CMK (cell line): ENCODE measurements around the gene FMO1.
"Not testable (repeated sequence)": the region's sequence is repeated elsewhere in the genome, so short reads cannot be mapped to it uniquely, and the experiment has no call there.

Experiments
- DNase-seq: peaks from one replicate; pipeline ENCODE4 v3.0.0-alpha.2; 2010; ENCODE audit warnings: low read depth

FMO1 gene

DNA sequence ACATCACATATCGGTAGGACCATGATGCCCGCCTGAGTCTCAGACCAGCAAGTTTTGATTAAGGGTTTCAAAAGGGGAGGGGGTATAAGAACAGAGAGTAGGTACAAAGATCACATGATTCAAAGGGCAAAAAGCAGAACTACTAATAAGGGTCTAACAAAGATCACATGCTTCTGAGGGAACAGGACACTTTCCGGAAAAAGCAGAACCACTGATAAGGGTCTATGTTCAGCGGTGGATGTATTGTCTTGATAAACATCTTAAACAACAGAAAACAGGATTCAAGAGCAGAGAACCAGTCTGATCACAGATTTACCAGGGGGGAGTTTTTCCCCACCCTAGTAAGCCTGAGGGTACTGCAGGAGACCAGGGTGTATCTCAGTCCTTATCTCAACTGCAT is 12.1 kb upstream of the FMO1 start:
- DNase-seq, result not testable (repeated sequence)

DNA sequence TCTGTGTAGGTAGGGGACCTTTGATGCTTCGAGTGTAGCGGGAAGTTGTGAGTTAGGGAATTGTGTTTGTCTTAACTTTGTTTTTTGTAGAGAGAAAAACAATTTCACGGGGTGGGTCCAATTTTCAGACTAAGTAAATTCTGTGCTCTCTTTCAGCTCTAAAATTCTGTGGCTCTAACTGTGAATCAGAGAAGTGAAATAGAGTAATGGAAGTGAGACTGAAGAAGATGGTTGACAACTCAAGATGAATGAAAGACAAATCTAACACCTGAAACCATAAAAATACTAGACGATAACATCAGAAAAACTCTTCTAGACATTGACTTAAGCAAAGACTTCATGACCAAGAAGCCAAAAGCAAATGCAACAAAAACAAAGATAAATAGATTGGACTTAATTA is 4.4 kb upstream of the FMO1 start:
- no peak for DNase-seq

DNA sequence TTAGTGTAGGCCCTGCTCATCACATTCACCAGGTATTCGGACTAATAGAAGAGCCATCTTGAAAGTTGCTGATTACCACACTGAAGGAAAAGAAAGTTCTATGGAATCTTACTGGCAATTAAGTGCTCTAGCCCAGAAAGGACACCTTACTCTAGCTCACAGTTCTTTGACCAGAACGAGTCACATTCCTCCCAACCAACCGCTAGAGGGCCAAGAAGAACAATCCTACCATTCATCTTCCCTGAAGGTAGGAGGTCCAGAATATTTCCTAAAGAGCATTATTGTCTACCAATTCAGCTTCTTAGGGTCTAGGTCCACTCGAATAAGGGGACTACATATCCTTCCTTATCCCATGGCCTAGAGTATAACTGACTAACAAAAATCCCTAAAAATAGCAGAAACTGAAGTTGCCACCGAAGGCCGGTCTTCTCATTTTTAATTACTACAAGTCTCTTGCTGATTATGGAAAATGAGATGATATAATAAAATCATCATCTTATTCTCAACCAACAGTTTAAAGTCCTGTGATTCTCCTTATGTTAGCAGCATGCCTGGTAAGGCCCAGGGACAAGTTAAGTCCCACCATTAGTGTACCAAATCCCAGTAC is 2.7 kb upstream of the FMO1 start:
- DNase-seq, result no peak

- DNase-seq, result no peak
These were observed 793 bp upstream of the FMO1 start for GRCh38 chr1:171247501-171247900.

DNA sequence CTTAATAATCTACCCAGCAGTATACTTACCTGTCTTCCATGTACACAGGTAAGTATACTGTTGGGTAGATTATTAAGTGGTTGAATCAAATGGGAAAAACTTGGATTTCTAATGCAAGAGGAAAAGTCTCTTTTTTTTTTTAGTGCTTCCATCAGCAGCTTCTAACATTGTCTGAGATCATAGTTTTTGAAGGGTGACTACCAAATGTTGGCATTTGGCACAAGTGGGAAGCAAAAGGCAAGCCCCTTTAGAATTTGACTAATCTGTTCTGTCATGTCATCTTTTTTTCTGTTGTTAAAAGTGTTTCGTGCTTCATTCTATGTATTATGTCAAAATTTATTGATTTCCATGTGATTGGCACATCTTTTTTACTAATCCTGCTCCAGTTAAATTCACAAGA is 547 bp downstream of the FMO1 start:
- DNase-seq, result no peak

GRCh38 chr1:171250263-171250662 is 2.0 kb downstream of the FMO1 start:
- no peak for DNase-seq

DNA sequence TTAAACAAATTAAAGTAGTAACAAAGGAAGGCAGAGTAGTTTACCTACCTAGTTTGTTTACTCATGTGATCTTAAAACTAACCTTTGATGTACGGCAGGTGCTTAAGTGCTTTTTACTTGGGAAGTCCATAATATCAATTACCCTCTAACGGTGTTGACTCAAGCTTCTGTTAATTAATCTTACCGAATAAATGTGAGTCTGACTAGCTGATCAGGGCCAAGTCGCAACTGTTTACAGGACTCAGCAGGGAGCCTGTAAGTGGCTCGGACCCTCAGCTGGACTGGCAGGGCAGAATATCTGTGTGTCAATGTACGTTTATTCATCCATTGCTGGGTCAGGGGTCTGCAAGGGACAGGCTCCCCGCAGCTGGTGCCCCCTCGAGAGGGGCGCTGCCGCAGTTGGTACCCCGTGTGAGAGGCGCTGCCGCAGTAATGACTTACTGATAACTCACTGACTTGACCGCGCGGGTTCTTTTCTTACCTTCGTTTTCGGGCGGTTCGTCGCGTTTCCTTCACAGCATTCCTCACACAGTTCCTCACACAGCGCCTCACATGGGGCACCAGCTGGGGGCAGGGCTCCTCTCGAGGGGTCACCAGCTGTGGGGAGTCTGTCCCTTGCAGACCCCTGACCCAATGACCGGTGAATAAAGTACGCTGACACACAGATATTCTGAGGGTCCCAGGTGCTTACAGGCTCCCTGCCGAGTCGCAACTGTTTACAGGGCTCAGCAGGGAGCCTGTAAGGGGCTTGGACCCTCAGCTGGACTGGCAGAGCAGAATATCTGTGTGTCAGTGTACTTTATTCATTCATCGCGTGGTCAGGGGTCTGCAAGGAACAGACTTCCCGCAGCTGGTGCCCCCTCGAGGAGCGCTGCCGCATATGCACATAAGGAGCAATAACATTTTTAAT is 3.0 kb downstream of the FMO1 start:
- no peak for DNase-seq

DNA sequence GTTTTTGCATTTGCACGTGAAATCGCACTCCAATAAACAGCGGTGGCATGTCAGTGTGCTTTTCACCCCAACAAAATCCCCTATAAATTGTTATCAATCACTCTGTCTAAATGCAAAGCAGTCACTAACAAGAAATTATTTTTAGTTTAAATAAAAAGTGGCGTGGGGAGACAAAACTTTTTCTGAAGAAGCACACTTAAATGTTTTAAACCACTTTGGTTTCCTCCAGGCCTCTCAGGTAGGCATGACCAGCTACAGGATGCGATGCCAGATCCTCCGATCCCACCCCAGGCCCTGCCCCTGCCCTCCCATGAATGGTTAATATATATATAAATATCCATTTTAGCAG is 3.6 kb downstream of the FMO1 start:
- DNase-seq, result no peak

DNA sequence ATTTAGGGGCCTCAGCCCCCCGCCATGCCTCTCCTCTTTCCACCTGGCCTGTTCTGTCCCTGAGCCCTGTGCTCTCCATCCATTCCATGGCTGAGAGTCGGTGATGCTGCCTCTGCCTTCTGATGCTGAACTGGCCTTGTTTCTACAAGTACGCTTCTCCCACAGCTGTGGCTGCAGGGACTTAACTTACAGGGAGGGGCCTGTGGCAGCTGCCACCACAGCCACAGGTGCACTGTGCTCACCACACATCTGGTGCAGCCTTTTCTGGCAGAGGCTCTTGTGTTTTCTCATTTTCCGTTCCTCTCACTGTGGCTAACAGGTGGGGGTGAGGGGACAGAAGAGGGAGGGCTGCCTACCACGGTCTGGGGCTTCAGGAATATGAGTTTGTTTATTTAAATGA is 4.2 kb downstream of the FMO1 start:
- no peak for DNase-seq

GRCh38 chr1:171254859-171255258 is 6.6 kb downstream of the FMO1 start:
- DNase-seq, result no peak

- DNase-seq, result no peak
These were observed 8.8 kb downstream of the FMO1 start for GRCh38 chr1:171256940-171257606.

GRCh38 chr1:171257607-171258076 is 9.3 kb downstream of the FMO1 start:
- DNase-seq, result no peak

GRCh38 chr1:171258429-171258828 is 10.1 kb downstream of the FMO1 start:
- DNase-seq, result no peak

DNA sequence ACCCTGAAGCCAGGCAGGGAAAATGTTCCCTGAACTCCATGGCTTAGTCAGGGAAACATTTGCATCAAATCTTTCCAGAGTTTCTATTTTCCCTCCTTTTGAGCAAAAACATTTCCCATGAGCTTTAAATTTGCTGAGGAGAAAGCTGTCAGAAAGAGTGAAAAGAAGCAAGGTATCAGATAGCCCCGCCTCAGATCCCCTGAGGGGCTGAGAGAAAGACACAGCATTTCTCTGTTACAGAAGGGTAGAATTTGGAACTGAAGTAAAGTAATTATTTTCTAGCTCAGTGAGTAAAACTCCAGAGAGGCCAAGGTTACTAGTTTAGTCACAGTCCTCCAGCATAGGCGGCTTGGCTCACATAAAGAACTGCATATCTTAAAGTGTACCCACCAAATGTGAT is 10.6 kb downstream of the FMO1 start:
- no peak for DNase-seq

- no peak for DNase-seq
These were observed 13.0 kb downstream of the FMO1 start for GRCh38 chr1:171261336-171261735.

GRCh38 chr1:171263901-171264300 is 15.6 kb downstream of the FMO1 start:
- no peak for DNase-seq

GRCh38 chr1:171265686-171266085 is 17.4 kb downstream of the FMO1 start:
- DNase-seq, result no peak

- no peak for DNase-seq
These were observed 18.6 kb downstream of the FMO1 start for GRCh38 chr1:171266930-171267329.

- no peak for DNase-seq
These were observed 19.1 kb downstream of the FMO1 start for GRCh38 chr1:171267391-171267790.

GRCh38 chr1:171270806-171271205 is 22.5 kb downstream of the FMO1 start:
- no peak for DNase-seq

GRCh38 chr1:171277534-171277933 is 29.2 kb downstream of the FMO1 start:
- DNase-seq, result no peak

- DNase-seq, result no peak
These were observed 30.9 kb downstream of the FMO1 start for GRCh38 chr1:171279234-171279633.

DNA sequence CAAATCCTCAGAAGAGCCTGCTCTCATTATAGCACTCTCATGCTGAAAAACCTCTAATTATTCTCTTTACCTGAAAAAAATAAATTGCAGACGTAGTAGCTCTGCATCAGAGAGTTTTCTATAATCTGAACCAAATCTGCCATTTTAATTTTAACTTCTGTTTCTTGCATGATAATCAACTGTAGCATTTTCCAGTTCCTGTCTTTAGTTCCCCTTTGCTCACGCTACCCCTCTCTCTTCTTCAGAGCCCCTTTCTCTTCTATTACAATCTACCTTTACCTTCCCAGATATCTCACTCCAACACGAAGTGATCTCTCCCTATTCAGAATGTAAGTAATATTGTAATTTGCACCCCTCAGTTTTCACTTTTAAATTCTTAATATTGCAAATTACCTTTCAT is 31.4 kb downstream of the FMO1 start:
- no peak for DNase-seq
